H1 (cell line): Measurements from ENCODE around the gene HBA2. TPM values are rescaled to one million over a fixed set of nuclear protein-coding genes. Genes with fewer than 3 reads are reported as not detected.

ENCODE experiments used
- CTCF ChIA-PET: fragments of 300-600 bp; sonication (Branson Sonifier 250); formaldehyde crosslinking; loops from one replicate; lab custom pipeline; 2021; ENCODE audit not compliant: partially characterized antibody; lab: Charles Lee
- POLR2A ChIA-PET: fragments of 300-600 bp; sonication (Branson Sonifier 250); formaldehyde crosslinking; loops from one replicate; lab custom pipeline; 2021; ENCODE audit warnings: inconsistent platforms; ENCODE audit not compliant: partially characterized antibody; lab: Charles Lee
- DNase-seq, 2 experiments: peaks; one replicate each; pipeline versions ENCODE4 v3.0.0 to v3.0.0-alpha.2; 2010 to 2022; ENCODE audit warnings: low spot score in 2 of 2, low read depth in 1 of 2, mixed read lengths in 1 of 2
- FAIRE-seq: peaks from 2 replicates; lab custom pipeline; 2011; peaks lifted over from hg19 to GRCh38; lab: Jason Lieb, UNC
- H2AFZ ChIP-seq: 2 replicates; pipeline ENCODE4 v1.8.1; 2012; ENCODE audit warnings: low read length, inconsistent platforms
- H2AK5ac ChIP-seq: 2 replicates; pipeline ENCODE4 v1.6.1; 2013; ENCODE audit warnings: low read depth, low read length
- H2BK120ac ChIP-seq: replicated peaks from 2 replicates; pipeline ENCODE3; 2013; ENCODE audit warnings: low read depth, low read length, inconsistent platforms
- H2BK12ac ChIP-seq: 2 replicates; pipeline ENCODE4 v1.6.1; 2013; ENCODE audit warnings: low read depth, low read length
- H2BK15ac ChIP-seq: 2 replicates; pipeline ENCODE4 v1.6.1; 2013; ENCODE audit warnings: low read length
- H2BK20ac ChIP-seq: 2 replicates; pipeline ENCODE4 v1.6.1; 2013; ENCODE audit warnings: low read length
- H2BK5ac ChIP-seq: 2 replicates; pipeline ENCODE4 v1.6.1; 2013; ENCODE audit warnings: low read depth, low read length
- H3K14ac ChIP-seq: 2 replicates; pipeline ENCODE4 v1.6.1; 2013; ENCODE audit warnings: inconsistent platforms; ENCODE audit not compliant: insufficient read length
- H3K18ac ChIP-seq: 2 replicates; pipeline ENCODE4 v1.6.1; 2013; ENCODE audit warnings: low read length; ENCODE audit errors: extremely low read depth
- H3K23ac ChIP-seq: 2 replicates; pipeline ENCODE4 v1.6.1; 2013; ENCODE audit warnings: inconsistent platforms; ENCODE audit not compliant: insufficient read length
- H3K23me2 ChIP-seq: 2 replicates; pipeline ENCODE4 v1.6.1; 2013; ENCODE audit warnings: low read depth, low read length
- H3K27ac ChIP-seq: 2 replicates; pipeline ENCODE4 v1.6.1; 2011; ENCODE audit warnings: low read depth, low read length, inconsistent platforms
- H3K27me3 ChIP-seq, 4 experiments: replicated peaks in 1 of 4; 1 replicate in 1 of 4; 2 replicates in 3 of 4; pipeline versions ENCODE4 v1.6.1 to v1.8.1; 2011 to 2013; ENCODE audit warnings: low read length in 3 of 4, mild to moderate bottlenecking in 3 of 4, inconsistent platforms in 2 of 4, mixed read lengths in 2 of 4, moderate library complexity in 1 of 4; ENCODE audit not compliant: control insufficient read depth in 3 of 4, insufficient read depth in 3 of 4; ENCODE audit errors: extremely low read depth in 1 of 4
- H3K36me3 ChIP-seq, 4 experiments: 2 replicates each; pipeline versions ENCODE4 v1.6.1 to v1.8.1; 2011 to 2013; ENCODE audit warnings: mild to moderate bottlenecking in 4 of 4, low read length in 3 of 4, moderate library complexity in 2 of 4, control low read depth in 1 of 4, inconsistent platforms in 1 of 4; ENCODE audit not compliant: insufficient read depth in 4 of 4, control insufficient read depth in 2 of 4
- H3K4ac ChIP-seq: replicated peaks from 2 replicates; pipeline ENCODE3; 2013; ENCODE audit warnings: low read length, low read depth, mixed read lengths, inconsistent platforms; ENCODE audit not compliant: insufficient read length
- H3K4me1 ChIP-seq, 4 experiments: replicated peaks in 1 of 4; 1 replicate in 1 of 4; 2 replicates in 3 of 4; pipeline versions ENCODE4 v1.6.1 to v1.8.1; 2011 to 2013; ENCODE audit warnings: low read length in 3 of 4, inconsistent platforms in 2 of 4, mixed read lengths in 1 of 4; ENCODE audit not compliant: insufficient read depth in 4 of 4, control insufficient read depth in 3 of 4
- H3K4me2 ChIP-seq, 2 experiments: 2 replicates each; pipeline versions ENCODE4 v1.6.1 to v1.8.1; 2011 to 2013; ENCODE audit warnings: low read depth in 2 of 2, low read length in 2 of 2, control low read depth in 1 of 2, inconsistent platforms in 1 of 2, mild to moderate bottlenecking in 1 of 2; ENCODE audit not compliant: insufficient read depth in 1 of 2
- H3K4me3 ChIP-seq, 4 experiments: fragments of 200-600, 300-600 bp in 1 of 4; sonication (generic), shearing (Covaris generic), sonication (Bioruptor Twin) in 1 of 4; 2 replicates each; pipeline versions ENCODE4 v1.5.1 to v1.8.1; 2011 to 2016; ENCODE audit warnings: low read length in 4 of 4, low read depth in 3 of 4, control low read depth in 2 of 4, inconsistent platforms in 2 of 4, mild to moderate bottlenecking in 2 of 4, mixed read lengths in 1 of 4, moderate library complexity in 1 of 4; ENCODE audit not compliant: insufficient read depth in 2 of 4; ENCODE audit errors: extremely low read depth in 1 of 4
- H3K56ac ChIP-seq: replicated peaks from 2 replicates; pipeline ENCODE3; 2013; ENCODE audit warnings: low read depth, mild to moderate bottlenecking, mixed read lengths, low read length, inconsistent platforms; ENCODE audit not compliant: insufficient read length
- H3K79me1 ChIP-seq: 2 replicates; pipeline ENCODE4 v1.6.1; 2013; ENCODE audit warnings: low read depth, low read length, control low read depth
- H3K79me2 ChIP-seq, 2 experiments: 2 replicates each; pipeline versions ENCODE4 v1.6.1 to v1.8.1; 2012 to 2013; ENCODE audit warnings: low read length in 2 of 2, mild to moderate bottlenecking in 2 of 2, inconsistent platforms in 1 of 2; ENCODE audit not compliant: insufficient read depth in 2 of 2, control insufficient read depth in 1 of 2
- H3K9ac ChIP-seq, 4 experiments: replicated peaks in 1 of 4; 1 replicate in 1 of 4; 2 replicates in 3 of 4; pipeline versions ENCODE4 v1.6.1 to v1.8.1; 2011 to 2013; ENCODE audit warnings: low read depth in 3 of 4, low read length in 3 of 4, control low read depth in 2 of 4, mild to moderate bottlenecking in 2 of 4, moderate library complexity in 2 of 4, inconsistent platforms in 1 of 4; ENCODE audit errors: extremely low read depth in 1 of 4
- H3K9me3 ChIP-seq, 2 experiments: 2 replicates each; pipeline versions ENCODE4 v1.6.1 to v1.8.1; 2012 to 2013; ENCODE audit warnings: mild to moderate bottlenecking in 2 of 2, moderate library complexity in 2 of 2, control low read depth in 1 of 2, inconsistent platforms in 1 of 2, low read depth in 1 of 2, low read length in 1 of 2, mixed read lengths in 1 of 2; ENCODE audit not compliant: insufficient read depth in 2 of 2
- H4K20me1 ChIP-seq, 2 experiments: replicated peaks in 1 of 2; 2 replicates each; pipeline versions ENCODE3 to v1.8.1; 2011 to 2013; ENCODE audit warnings: inconsistent platforms in 2 of 2, low read length in 2 of 2, mild to moderate bottlenecking in 1 of 2; ENCODE audit not compliant: insufficient read depth in 2 of 2, control insufficient read depth in 1 of 2
- H4K5ac ChIP-seq: 2 replicates; pipeline ENCODE4 v1.6.1; 2013; ENCODE audit warnings: low read length, low read depth, mixed read lengths, inconsistent platforms; ENCODE audit not compliant: insufficient read length
- H4K8ac ChIP-seq: 2 replicates; pipeline ENCODE4 v1.8.0; 2013; ENCODE audit warnings: mild to moderate bottlenecking, moderate library complexity, low read length, inconsistent platforms; ENCODE audit not compliant: insufficient read depth; ENCODE audit errors: extremely low read depth
- H4K91ac ChIP-seq: replicated peaks from 2 replicates; pipeline ENCODE3; 2013; ENCODE audit warnings: low read length, mixed read lengths, inconsistent platforms; ENCODE audit not compliant: insufficient read length
- ATF2 ChIP-seq: IDR thresholded peaks from 2 replicates; pipeline ENCODE4 v1.6.1; 2012; ENCODE audit warnings: low read length, inconsistent platforms
- EGR1 ChIP-seq: IDR thresholded peaks from 2 replicates; pipeline ENCODE4 v1.6.1; 2011; ENCODE audit warnings: low read depth, low read length, borderline replicate concordance
- NANOG ChIP-seq: IDR thresholded peaks from 2 replicates; pipeline ENCODE4 v1.6.1; 2011; ENCODE audit warnings: low read length, low read depth, mild to moderate bottlenecking, inconsistent platforms; ENCODE audit not compliant: insufficient read depth, poor library complexity, severe bottlenecking
- PHF8 ChIP-seq: fragments of 200-600 bp; sonication (generic); conservative IDR thresholded peaks from 2 replicates; pipeline ENCODE4 v1.7.1; 2012; ENCODE audit warnings: low read depth, mild to moderate bottlenecking, inconsistent platforms, low read length, moderate library complexity
- WGBS, 2 experiments: shearing (Covaris generic) in 1 of 2; methylation state at CpG; one replicate each; pipeline versions ENCODE4 v1.1.6 to v1.1.7; 2013 to 2015; ENCODE audit warnings: low lambda C conversion rate in 2 of 2, mixed read lengths in 2 of 2, inconsistent platforms in 1 of 2, low coverage in 1 of 2, missing lambda C conversion rate in 1 of 2; ENCODE audit not compliant: insufficient replicate concordance in 2 of 2, insufficient coverage in 1 of 2, insufficient read length in 1 of 2; ENCODE audit errors: extremely low coverage in 1 of 2, missing lambda C conversion rate in 1 of 2; 5-methylcytosine and 5-hydroxymethylcytosine counted together
- polyA plus RNA-seq, 7 experiments: library from polyadenylated mRNA; depleted of rRNA in 3 of 7; stranded (reverse) in 5 of 7; unstranded in 2 of 7; fragments of >200 nt in 5 of 7; fragments of 200-250 nt in 2 of 7; gene quantifications; 1 replicate in 5 of 7; 2 replicates in 1 of 7; 4 replicates in 1 of 7; pipeline versions ENCODE4 v1.2.1 to v1.2.3, GENCODE V29; 2011 to 2013; ENCODE audit warnings: missing spikeins in 2 of 7, mixed read lengths in 2 of 7
- total RNA-seq: library from RNA; stranded (reverse); fragmentation: NEBNext Ultra II Directional; extraction: Animal tissue kit (Norgen Biotek cat#: 25700); gene quantifications from 2 replicates; pipeline ENCODE4 v1.2.1, GENCODE V29; 2021

HBA2 gene
- total and polyA plus RNA-seq, 2 of the 8 experiments (the other 6 are each of a cell fraction or from before 2014, with no cell fraction given), result 6.1 TPM; not detected in 1

DNA sequence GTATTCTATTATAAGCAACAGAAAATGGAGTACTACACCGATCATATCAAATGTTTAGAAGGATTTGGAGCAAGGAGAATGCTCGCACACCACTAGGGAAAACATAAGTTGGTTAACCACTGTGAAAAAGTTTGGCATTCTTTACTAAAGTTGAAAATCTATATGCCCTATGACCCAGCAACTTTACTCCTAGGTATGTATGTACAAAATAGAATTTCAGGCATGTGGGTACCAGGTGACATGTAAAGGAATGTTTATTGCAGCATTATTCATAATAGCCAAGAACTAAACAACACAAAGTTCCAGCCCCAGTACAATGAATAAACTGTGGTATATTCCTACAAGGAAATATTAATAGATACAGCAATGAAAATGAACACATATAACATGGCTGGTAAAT lies 26.0 kb upstream of the HBA2 start:
- Histone ChIP-seq H3K79me2 (no peaks in the 10 kb centered on the region), H3K18ac (no peak overlapping the region), H3K9me3 (no peaks in the 10 kb centered on the region), H2AFZ (no peak overlapping the region), H2AK5ac (no peak overlapping the region), H3K4me1 (no peaks in the 10 kb centered on the region; a peak in 1 of 7 replicates), H4K91ac (no peak overlapping the region), H2BK20ac (no peak overlapping the region), H4K8ac (no peak overlapping the region), H2BK5ac (no peak overlapping the region), H2BK120ac (no peak overlapping the region), H3K4ac (no peak overlapping the region), H4K20me1 (no peaks in the 10 kb centered on the region), H3K23ac (no peak overlapping the region), H2BK12ac (no peak overlapping the region), H3K23me2 (no peaks in the 10 kb centered on the region), H3K27me3 (peaks cover 0 to 7% (median 2%) of the 10 kb centered on the region in 4 experiments; a peak in 1 of 7 replicates), H3K27ac (no peak overlapping the region), H3K4me2 (no peak overlapping the region), H3K79me1 (no peaks in the 10 kb centered on the region), H3K4me3 (no peak overlapping the region), H3K14ac (no peak overlapping the region)
- FAIRE-seq (no peak), DNase-seq (no peak)
- ChIA-PET POLR2A (no interaction called here), CTCF (no interaction called here)
- TF ChIP-seq EGR1, result no peak
- TF ChIP-seq ATF2, result no peak
- TF ChIP-seq PHF8, result no peak
- TF ChIP-seq NANOG, result no peak
- TF ChIP-seq, all 59 proteins: peak for 0
- H2BK15ac ChIP-seq, result no peak overlapping the region
- 82% methylated on average over 2 of the region's 2 CpGs; no CpG with 5 or more reads in 1 of the 2 experiments for WGBS, 2 experiments
- no peaks in the 10 kb centered on the region for H3K36me3 ChIP-seq
- H3K9ac ChIP-seq, result no peak overlapping the region
- no peak overlapping the region for H3K56ac ChIP-seq
- no peak overlapping the region for H4K5ac ChIP-seq
